Measurements from ENCODE around the gene RTL5.

The RTL5 gene

DNA sequence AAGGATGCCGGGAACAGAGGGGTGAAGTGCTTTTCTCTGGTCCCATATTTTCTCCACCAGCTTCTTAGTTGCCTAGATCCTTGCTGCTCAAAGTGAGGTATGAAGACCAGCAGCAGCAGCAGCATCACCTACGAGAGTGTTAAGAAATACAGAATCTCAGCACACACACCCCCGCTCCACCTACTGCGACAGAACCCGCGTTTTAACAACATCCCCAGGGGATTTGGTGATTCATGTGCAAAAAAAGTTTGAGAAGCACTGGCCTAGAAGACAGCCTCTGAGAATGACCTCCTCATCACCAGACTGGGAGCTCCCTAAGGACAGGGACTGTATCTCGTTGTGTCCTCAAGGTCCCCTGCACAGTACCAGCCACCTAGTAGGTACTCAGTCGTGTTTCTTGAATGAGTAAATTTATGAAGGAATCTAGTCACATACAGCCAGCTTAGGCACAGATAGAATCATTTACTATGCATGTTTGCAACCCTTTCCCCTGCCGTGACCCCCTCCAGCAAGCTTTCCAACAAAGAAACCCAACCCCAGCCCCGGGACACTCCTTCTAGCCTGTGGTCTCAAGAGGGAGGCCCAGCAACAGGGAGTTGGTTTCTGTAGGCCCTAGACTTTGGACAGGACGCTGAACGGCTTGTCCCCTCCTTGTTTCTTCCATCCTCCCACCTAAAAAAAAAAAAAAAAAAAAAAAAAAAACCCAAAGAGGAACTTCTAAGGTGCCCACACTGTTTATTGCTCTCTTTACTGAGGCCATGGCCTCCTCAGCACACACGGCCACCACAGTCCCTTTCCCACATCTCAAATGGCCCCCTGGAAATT is 21.5 kb downstream of the RTL5 start:
- DNase-seq (ENCODE audit: low read depth, low spot score): no peak

DNA sequence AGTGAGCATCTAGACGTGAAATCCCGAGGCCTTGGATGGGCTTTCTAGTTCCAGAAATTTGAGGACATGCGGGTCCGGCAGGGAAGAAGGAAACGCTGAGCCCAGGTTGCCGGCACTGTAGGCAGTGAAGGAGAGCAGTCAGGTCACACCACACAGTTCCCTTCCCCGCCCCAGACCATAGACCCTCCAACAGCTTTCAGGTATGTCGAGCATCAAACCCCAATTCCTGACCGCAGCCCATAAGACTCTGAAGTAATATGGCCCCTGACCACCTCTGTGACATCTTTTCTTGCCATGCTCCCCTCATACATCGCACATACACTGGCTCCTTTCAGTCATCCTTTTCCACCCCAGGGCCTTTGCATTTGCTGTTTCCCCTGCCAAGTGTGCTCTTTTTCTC is 23.0 kb downstream of the RTL5 start:
- no peak for DNase-seq (ENCODE audit: low read depth, low spot score)

GRCh38 chrX:72107841-72108595 is 23.7 kb downstream of the RTL5 start:
- DNase-seq (ENCODE audit: low read depth, low spot score): no peak

GRCh38 chrX:72107320-72107719 is 24.4 kb downstream of the RTL5 start:
- DNase-seq (ENCODE audit: low read depth, low spot score): no peak

GRCh38 chrX:72105436-72105835 is 26.3 kb downstream of the RTL5 start:
- DNase-seq (ENCODE audit: low read depth, low spot score): no peak

DNA sequence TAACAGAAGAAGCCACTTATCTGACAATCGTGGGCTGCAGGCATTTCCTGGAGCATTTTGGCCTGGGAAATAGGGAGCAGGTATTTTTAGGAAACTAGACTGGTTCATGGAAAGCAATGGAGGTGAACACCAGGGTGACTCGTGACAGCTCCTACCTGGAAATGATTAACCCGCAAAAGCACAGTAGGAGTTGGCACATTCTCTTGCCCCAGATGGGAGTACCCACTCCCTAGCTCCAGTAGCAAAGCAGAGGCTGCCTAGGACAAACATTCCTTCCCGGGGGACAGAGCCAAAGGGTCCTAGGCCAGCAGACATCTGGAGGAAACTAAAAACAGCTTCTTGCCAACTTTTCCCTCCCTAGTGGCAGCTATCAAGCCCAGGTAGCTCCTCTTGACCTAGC is 29.0 kb downstream of the RTL5 start:
- no peak for DNase-seq (ENCODE audit: low read depth, low spot score)

GRCh38 chrX:72102126-72102525 is 29.6 kb downstream of the RTL5 start:
- DNase-seq (ENCODE audit: low read depth, low spot score): no peak

- DNase-seq (ENCODE audit: low read depth, low spot score): no peak
Observed at GRCh38 chrX:72101597-72102037, 30.1 kb downstream of the RTL5 start.

DNA sequence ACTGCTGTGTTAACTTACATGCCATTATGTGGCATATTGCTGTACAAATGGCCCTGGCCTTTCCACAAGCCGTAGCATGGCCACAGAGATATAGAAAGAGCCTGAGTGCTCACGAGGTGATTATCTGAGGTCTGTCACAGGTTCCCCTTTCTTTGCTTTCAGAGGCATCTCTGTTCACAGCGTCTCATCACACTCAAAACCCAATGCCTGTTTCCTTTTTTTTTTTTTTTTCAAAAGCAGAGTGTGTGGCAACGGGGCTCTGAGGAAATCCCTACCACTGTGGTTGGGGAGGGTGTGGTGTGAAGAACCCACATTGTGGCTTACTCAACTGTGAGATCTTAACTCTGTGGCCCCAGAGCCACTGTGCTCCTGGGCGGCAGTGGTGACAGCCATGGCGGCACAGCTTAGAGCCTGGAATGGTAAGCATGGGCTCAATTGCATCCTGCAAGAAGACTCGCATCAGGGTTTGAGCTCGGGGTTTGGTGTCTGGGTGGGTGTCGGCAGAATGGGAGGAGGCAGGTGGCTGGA is 30.8 kb downstream of the RTL5 start:
- no peak for DNase-seq (ENCODE audit: low read depth, low spot score)

DNA sequence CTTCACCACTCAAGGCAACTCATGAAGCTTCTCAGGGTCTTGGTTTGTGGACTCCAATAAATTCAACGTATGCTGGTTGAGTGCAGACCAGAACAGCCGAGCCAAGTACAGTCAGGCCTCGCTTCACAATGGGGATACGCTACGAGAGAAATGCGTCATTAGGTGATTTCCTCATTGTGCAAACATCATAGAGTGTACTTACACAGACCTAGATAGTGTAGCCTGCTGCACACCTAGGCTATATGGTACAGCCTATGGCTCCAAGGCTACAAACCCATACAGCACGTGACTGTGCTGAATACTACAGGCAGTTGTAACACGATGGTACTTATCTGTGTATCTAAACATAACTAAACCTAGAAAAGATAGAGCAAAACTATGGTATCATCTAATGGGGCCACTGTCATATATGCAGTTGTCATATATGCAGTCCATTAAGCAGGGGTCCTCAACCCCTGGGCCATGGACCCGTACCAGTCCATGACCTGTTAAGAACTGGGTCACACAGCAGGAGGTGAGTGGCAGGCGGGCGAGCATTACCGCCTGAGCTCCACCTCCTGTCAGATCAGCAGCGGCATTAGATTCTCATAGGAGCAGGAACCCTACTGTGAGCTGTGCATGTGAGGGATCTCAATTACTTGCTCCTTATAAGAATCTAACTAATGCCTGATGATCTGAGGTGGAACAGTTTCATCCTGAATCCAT is 31.5 kb downstream of the RTL5 start:
- no peak for DNase-seq (ENCODE audit: low read depth, low spot score)

DNA sequence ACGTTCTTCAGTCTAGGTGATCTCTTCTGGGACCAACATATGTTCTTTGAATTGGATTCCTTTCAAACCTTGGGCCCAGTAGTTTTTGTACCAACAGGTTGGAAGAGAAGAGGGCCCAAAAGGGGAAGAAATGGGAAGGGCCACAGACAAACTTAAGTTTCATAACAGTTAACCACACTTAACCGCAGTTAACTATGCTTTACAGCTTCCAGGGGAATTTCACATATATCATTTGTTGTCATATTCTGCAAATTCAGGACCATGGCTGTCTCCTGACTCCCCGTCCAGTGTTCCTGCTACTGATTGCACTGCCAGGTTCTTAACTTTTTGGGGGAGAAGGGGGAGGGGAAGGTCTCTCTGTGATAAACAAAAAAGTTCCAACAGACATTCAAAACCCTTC is 34.6 kb downstream of the RTL5 start:
- no peak for DNase-seq (ENCODE audit: low read depth, low spot score)

DNA sequence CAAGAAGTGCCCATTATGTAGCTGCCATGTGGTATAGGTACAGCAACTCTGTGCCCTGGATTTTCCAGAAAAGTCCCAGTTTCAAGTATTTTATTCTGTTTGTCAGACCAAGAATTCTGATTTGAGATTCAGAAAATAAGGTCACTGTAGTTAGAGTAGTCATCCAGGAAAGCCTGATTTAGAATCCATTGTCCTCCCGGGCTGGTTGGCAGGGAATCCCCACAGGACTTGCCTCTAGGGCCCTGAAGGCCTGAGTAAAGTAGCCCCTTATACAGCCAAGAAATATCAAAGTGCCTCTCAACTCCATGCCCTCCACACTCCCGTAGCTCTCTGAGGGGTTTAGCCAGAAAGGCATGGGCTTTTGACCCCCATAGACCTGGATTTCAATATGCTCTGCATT is 36.3 kb downstream of the RTL5 start:
- DNase-seq (ENCODE audit: low read depth, low spot score): no peak

- no peak for DNase-seq (ENCODE audit: low read depth, low spot score)
Observed at GRCh38 chrX:72094894-72095293, 36.8 kb downstream of the RTL5 start.

- no peak for DNase-seq (ENCODE audit: low read depth, low spot score)
Observed at GRCh38 chrX:72089254-72089653, 42.5 kb downstream of the RTL5 start.

DNA sequence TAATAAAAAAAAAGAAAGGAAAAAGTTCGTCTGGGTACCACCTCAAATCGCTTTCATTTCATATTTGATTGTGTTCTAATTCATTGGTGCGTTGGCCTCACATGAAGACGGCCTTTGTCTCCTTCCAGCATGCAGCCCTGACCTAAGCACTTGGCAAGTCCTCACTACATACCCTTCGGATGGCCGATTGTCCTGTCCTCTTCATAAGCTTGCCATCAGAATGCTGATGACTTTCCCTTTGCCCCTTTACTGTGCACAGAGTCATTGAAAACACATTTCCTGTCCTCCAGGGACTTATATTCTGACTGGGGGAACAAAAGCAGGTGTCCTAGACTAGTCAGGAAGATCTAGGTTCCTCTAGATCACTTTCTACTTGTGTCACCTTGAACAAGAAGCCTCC is 43.0 kb downstream of the RTL5 start:
- no peak for DNase-seq (ENCODE audit: low read depth, low spot score)

- no peak for DNase-seq (ENCODE audit: low read depth, low spot score)
Observed at GRCh38 chrX:72086995-72087394, 44.7 kb downstream of the RTL5 start.

- no peak for DNase-seq (ENCODE audit: low read depth, low spot score)
Observed at GRCh38 chrX:72084114-72084513, 47.6 kb downstream of the RTL5 start.

- no peak for DNase-seq (ENCODE audit: low read depth, low spot score)
Observed at GRCh38 chrX:72083291-72083690, 48.4 kb downstream of the RTL5 start.

DNA sequence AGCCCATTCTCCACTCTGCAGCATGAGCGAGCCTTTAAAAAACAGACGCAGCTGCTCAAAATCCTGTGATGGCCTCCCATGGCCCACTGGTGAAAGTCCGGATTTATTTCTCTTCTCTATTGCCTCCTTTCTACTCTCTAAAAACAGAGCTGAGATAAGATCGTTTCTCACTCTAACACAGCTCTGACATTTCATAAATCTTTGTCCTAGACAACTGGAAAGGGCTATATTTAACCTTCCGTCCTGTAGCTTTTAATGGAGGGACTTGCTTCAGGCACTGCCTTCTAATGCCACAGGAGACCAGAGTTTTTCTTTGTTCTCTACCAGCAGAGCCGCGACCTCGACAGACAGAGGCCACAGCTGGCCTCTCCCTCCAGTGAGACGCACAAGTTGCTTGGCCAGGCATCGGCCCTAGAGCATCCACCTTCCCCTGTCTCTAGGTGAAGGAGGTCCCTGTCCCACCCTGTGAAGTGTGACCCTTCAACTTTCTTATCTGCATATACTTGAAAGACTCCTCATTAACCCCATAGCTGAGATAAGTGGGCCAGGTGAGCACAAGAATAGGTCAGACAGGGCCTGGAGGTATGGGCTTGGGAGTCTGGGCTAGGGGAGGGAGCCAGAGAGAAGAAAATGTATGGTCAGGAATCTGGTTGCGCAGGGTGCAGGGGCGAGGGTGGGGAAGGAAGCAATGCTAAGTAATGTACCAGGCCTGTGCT is 50.0 kb downstream of the RTL5 start:
- no peak for DNase-seq (ENCODE audit: low read depth, low spot score)

- DNase-seq (ENCODE audit: low read depth, low spot score): no peak
Observed at GRCh38 chrX:72080800-72081199, 50.9 kb downstream of the RTL5 start.

DNA sequence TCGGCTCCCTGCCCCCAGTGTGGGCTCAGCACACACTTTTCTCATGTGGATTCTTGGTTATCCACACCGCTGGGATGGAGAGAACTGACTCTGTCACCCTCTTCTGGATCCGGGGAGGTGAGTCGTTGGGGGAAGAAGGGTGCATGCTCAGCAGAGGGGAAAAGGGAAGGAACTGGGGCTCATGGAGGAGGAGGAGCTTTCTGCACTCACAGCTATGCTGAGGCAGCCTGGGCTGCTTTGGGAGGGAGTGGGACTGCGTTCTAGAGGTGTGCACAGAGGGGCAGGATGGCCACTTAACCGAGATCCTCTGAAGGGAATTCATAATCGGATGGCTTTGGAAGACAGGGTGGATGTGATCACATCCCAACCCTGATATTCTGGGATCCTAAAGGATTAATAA is 51.6 kb downstream of the RTL5 start:
- no peak for DNase-seq (ENCODE audit: low read depth, low spot score)

DNA sequence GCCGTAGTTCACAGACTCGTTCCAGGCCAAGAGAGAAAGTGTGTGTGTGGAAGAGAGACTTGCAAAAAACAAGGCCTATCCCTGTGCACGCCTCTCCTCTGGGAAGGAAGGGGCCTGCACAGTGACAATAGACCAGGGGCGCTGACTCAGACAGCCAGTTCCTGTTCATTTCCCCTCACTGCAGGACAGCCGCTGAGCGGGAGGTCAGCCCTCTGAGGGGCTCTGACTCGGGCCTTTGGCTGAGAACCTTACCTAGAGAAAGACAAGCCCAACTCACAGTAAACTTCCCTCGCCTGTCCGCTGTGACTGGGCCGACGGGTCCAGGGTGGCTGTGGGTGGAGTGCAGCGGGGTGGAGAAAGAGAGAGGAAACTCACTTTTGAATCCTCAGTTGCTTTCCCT is 52.1 kb downstream of the RTL5 start:
- DNase-seq (ENCODE audit: low read depth, low spot score): no peak
